ENCODE data around the gene BTN1A1. TPM values are rescaled to one million over a fixed set of nuclear protein-coding genes. Genes with fewer than 3 reads are reported as not detected.
A peak's percentile ranks its signal among the peaks of the same experiment; 100 is the strongest.

Gene BTN1A1
- total and polyA plus RNA-seq, 9 of the 15 experiments (the other 6 are each of a cell fraction or from before 2014, with no cell fraction given) = 0.01 to 0.15 (median 0.06) TPM; not detected in 4

DNA sequence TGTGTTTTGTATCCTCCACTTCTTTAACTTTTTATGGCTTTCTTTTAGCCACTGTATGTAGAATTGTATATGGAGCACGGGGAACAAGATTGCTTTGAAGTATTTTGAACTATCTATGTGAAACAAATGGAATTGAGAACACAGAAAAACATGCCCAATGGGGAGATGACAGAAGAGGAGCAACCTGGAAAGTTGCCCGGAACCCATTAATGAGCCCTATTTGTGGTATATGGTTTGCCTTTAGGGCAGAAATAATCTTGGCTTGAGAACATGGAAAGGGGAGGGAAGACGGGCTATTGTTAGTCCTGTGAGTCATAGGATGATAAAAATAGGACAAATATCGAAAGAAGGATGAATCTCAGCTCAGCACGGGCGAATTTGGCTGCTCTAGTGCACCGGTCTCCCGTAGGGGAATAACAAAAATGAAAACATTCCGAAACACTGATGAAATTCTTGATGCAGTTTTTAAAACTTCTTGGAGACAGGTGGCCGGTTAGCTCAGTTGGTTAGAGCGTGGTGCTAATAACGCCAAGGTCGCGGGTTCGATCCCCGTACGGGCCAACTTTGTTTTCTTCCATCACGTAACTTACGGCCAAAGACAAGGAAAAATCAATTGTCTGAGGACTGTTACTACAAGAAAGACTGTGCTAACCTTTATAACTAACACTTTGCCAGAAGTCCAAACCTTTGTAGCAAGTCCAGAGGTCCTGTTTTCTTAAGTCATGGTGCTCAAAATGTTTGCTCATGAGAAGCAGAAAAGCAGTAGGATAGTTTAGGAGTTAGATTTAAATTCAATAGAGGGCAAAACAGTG lies 53.7 kb downstream of the BTN1A1 start (continued):
- TF ChIP-seq ETS1 (conservative IDR thresholded peaks at IDR 0.05; ENCODE audit: control insufficient read depth, low read depth, low read length) = peak; percentile 95
- peak; percentile 54 for TF ChIP-seq SMAD4 (CRISPR knock-in tag; conservative IDR thresholded peaks at IDR 0.05)
- TF ChIP-seq ESRRB (CRISPR knock-in tag; IDR thresholded peaks at IDR 0.05; ENCODE audit: borderline replicate concordance) = no peak
- TF ChIP-seq CHD4 (IDR thresholded peaks at IDR 0.05; ENCODE audit: insufficient read depth, insufficient replicate concordance, low read depth, low read length, poor library complexity, severe bottlenecking) = peak; percentile 27
- peak; percentile 35; the same call in 1 of the 2 replicates for TF ChIP-seq PHF8 (IDR thresholded peaks at IDR 0.05; ENCODE audit: borderline replicate concordance, low read length)
- TF ChIP-seq, protein P1, sequence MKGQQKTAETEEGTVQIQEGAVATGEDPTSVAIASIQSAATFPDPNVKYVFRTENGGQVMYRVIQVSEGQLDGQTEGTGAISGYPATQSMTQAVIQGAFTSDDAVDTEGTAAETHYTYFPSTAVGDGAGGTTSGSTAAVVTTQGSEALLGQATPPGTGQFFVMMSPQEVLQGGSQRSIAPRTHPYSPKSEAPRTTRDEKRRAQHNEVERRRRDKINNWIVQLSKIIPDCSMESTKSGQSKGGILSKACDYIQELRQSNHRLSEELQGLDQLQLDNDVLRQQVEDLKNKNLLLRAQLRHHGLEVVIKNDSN (CRISPR knock-in tag; IDR thresholded peaks at IDR 0.05) = no peak
- no peak for TF ChIP-seq MAX (CRISPR knock-in tag; IDR thresholded peaks at IDR 0.05)
- no peak for TF ChIP-seq OTX1 (CRISPR knock-in tag; IDR thresholded peaks at IDR 0.05)
- TF ChIP-seq, protein P2, sequence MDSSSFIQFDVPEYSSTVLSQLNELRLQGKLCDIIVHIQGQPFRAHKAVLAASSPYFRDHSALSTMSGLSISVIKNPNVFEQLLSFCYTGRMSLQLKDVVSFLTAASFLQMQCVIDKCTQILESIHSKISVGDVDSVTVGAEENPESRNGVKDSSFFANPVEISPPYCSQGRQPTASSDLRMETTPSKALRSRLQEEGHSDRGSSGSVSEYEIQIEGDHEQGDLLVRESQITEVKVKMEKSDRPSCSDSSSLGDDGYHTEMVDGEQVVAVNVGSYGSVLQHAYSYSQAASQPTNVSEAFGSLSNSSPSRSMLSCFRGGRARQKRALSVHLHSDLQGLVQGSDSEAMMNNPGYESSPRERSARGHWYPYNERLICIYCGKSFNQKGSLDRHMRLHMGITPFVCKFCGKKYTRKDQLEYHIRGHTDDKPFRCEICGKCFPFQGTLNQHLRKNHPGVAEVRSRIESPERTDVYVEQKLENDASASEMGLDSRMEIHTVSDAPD (CRISPR knock-in tag; IDR thresholded peaks at IDR 0.05) = no peak
- 0 out of 2 replicates have a peak, but pooled peaks have one; percentile 59 for TF ChIP-seq RB1 (IDR thresholded peaks at IDR 0.05; ENCODE audit: low read depth)
- 0 out of 2 replicates have a peak, but pooled peaks have one; percentile 1 for TF ChIP-seq GABPA (tag; conservative IDR thresholded peaks at IDR 0.05; ENCODE audit: low read depth)
- no peak for TF ChIP-seq ZNF197 (CRISPR knock-in tag; IDR thresholded peaks at IDR 0.05; ENCODE audit: low read depth)
- TF ChIP-seq HMG20B (CRISPR knock-in tag; IDR thresholded peaks at IDR 0.05) = no peak
- no peak for TF ChIP-seq C11orf30 (IDR thresholded peaks at IDR 0.05; ENCODE audit: low read depth)
- no peak for TF ChIP-seq E2F1 (CRISPR knock-in tag; IDR thresholded peaks at IDR 0.05)
- 0 out of 2 replicates have a peak, but pooled peaks have one; percentile 6 for TF ChIP-seq SMAD3 (CRISPR knock-in tag; conservative IDR thresholded peaks at IDR 0.05)
- no peak for TF ChIP-seq SIX5 (IDR thresholded peaks at IDR 0.05; ENCODE audit: borderline replicate concordance in 1 of 2, insufficient read depth in 1 of 2, low read depth in 1 of 2, low read length in 2 of 2)
- peak; percentile 23 for TF ChIP-seq SAP30 (IDR thresholded peaks at IDR 0.05; ENCODE audit: borderline replicate concordance, insufficient read depth, low read depth, low read length, poor library complexity, severe bottlenecking)
- 0 out of 2 replicates have a peak, but pooled peaks have one; percentile 31 for TF ChIP-seq ETV5 (CRISPR knock-in tag; IDR thresholded peaks at IDR 0.05; ENCODE audit: low read depth)
- TF ChIP-seq NONO (IDR thresholded peaks at IDR 0.05; ENCODE audit: low read depth in 2 of 2, low read length in 1 of 2) = peak in 1 of 2 experiments; percentile 11; a peak in 1 of 4 replicates
- TF ChIP-seq ZNF143 (CRISPR knock-in tag; IDR thresholded peaks at IDR 0.05) = no peak
